SK-N-SH (cell line): ENCODE data around the gene IL11. TPM values are rescaled to one million over a fixed set of nuclear protein-coding genes. Genes with fewer than 3 reads are reported as not detected.
A peak's percentile ranks its signal among the peaks of the same experiment; 100 is the strongest.

Experiments used
- CTCF ChIA-PET: fragments of 300-600, 350-600 bp; formaldehyde crosslinking; extraction: SDS; loops from one replicate; lab custom pipeline; 2021; lab: Yijun Ruan, JAX
- POLR2A ChIA-PET: fragments of 350-600 bp; sonication (Branson Sonifier 250); formaldehyde crosslinking; extraction: SDS; loops from one replicate; lab custom pipeline; 2020; ENCODE audit warnings: antibody characterized with exemption, inconsistent platforms; lab: Yijun Ruan, JAX
- DNase-seq: peaks from one replicate; pipeline ENCODE4 v3.0.0; 2012
- H2AFZ ChIP-seq: fragments of 200-600 bp; sonication (generic); 2 replicates; pipeline ENCODE4 v1.8.1; 2016; ENCODE audit warnings: antibody characterized with exemption, mild to moderate bottlenecking, low read depth
- H3F3A ChIP-seq: fragments of 200-600 bp; sonication (generic); replicated peaks from 2 replicates; pipeline ENCODE3; 2016; ENCODE audit warnings: antibody characterized with exemption, mild to moderate bottlenecking; ENCODE audit not compliant: insufficient read depth
- H3K27ac ChIP-seq, 2 experiments: fragments of 200-500 bp in 1 of 2; fragments of 200-600 bp in 1 of 2; sonication (Bioruptor generic) in 1 of 2; sonication (generic), shearing (Covaris generic) in 1 of 2; 2 replicates each; pipeline versions ENCODE4 v1.5.1 to v1.6.1; 2014 to 2016; ENCODE audit warnings: low read depth in 2 of 2, inconsistent platforms in 1 of 2, low read length in 1 of 2, mild to moderate bottlenecking in 1 of 2, mixed read lengths in 1 of 2
- H3K27me3 ChIP-seq: fragments of 200-600 bp; sonication (generic), shearing (Covaris generic); 2 replicates; pipeline ENCODE4 v1.6.1; 2016; ENCODE audit warnings: mixed run types; ENCODE audit not compliant: insufficient read depth
- H3K36me3 ChIP-seq, 2 experiments: fragments of 200-500 bp in 1 of 2; fragments of 200-600 bp in 1 of 2; sonication (Bioruptor generic) in 1 of 2; sonication (generic) in 1 of 2; replicated peaks in 1 of 2; 2 replicates each; pipeline versions ENCODE3 to v1.5.1; 2014 to 2016; ENCODE audit warnings: low read length in 1 of 2, mild to moderate bottlenecking in 1 of 2; ENCODE audit not compliant: insufficient read depth in 2 of 2, control insufficient read depth in 1 of 2
- H3K4me1 ChIP-seq, 2 experiments: fragments of 200-500 bp in 1 of 2; fragments of 200-600 bp in 1 of 2; sonication (Bioruptor generic) in 1 of 2; sonication (generic), shearing (Covaris generic) in 1 of 2; 2 replicates each; pipeline versions ENCODE4 v1.5.1 to v1.6.1; 2014 to 2016; ENCODE audit warnings: low read depth in 1 of 2, low read length in 1 of 2, mixed run types in 1 of 2; ENCODE audit not compliant: insufficient read depth in 2 of 2, control insufficient read depth in 1 of 2
- H3K4me2 ChIP-seq: fragments of 200-600 bp; sonication (generic), shearing (Covaris generic); 2 replicates; pipeline ENCODE4 v1.6.1; 2017; ENCODE audit warnings: mixed run types
- H3K4me3 ChIP-seq, 2 experiments: fragments of 200-500 bp in 1 of 2; fragments of 200-600 bp in 1 of 2; sonication (Bioruptor generic) in 1 of 2; sonication (generic), shearing (Covaris generic) in 1 of 2; 2 replicates each; pipeline versions ENCODE4 v1.5.1 to v1.8.1; 2014 to 2016; ENCODE audit warnings: low read depth in 2 of 2, inconsistent platforms in 1 of 2, low read length in 1 of 2, mild to moderate bottlenecking in 1 of 2, mixed read lengths in 1 of 2, moderate library complexity in 1 of 2
- H3K79me2 ChIP-seq: fragments of 200-600 bp; sonication (generic); 2 replicates; pipeline ENCODE4 v1.8.1; 2017; ENCODE audit warnings: mild to moderate bottlenecking; ENCODE audit not compliant: insufficient read depth
- H3K9ac ChIP-seq: fragments of 200-600 bp; sonication (generic); 2 replicates; pipeline ENCODE4 v1.6.1; 2017; ENCODE audit warnings: mixed run types
- H3K9me2 ChIP-seq: fragments of 200-600 bp; sonication (generic); 2 replicates; pipeline ENCODE4 v1.6.1; 2017; ENCODE audit warnings: mixed run types
- H3K9me3 ChIP-seq: fragments of 200-600 bp; sonication (generic); 2 replicates; pipeline ENCODE4 v1.6.1; 2017; ENCODE audit warnings: mixed run types, mild to moderate bottlenecking, moderate library complexity
- H4K20me1 ChIP-seq: fragments of 200-600 bp; sonication (generic); 2 replicates; pipeline ENCODE4 v1.6.1; 2017; ENCODE audit warnings: mild to moderate bottlenecking, mixed run types; ENCODE audit not compliant: insufficient read depth
- CHD2 ChIP-seq: fragments of 150-350 bp; IDR thresholded peaks from 2 replicates; pipeline ENCODE4 v1.6.1; 2018; ENCODE audit warnings: low read length; ENCODE audit not compliant: partially characterized antibody
- EZH2phosphoT487 ChIP-seq: fragments of 200-600 bp; sonication (generic); IDR thresholded peaks from 2 replicates; pipeline ENCODE4 v1.6.1; 2017; ENCODE audit warnings: low read depth, mixed run types, mild to moderate bottlenecking, antibody characterized with exemption, moderate library complexity, borderline replicate concordance
- FOXJ3 ChIP-seq: sonication (generic); formaldehyde crosslinking; IDR thresholded peaks from 2 replicates; pipeline ENCODE4 v1.5.1; 2020; ENCODE audit warnings: mild to moderate bottlenecking, missing genetic modification reagents
- NFIC ChIP-seq: IDR thresholded peaks from 2 replicates; pipeline ENCODE4 v1.4.0; 2012; ENCODE audit warnings: borderline replicate concordance
- POLR2AphosphoS5 ChIP-seq: IDR thresholded peaks from 2 replicates; pipeline ENCODE4 v1.6.1; 2012; ENCODE audit warnings: low read depth, low read length
- RCOR1 ChIP-seq: fragments of 150-350 bp; IDR thresholded peaks from 2 replicates; pipeline ENCODE4 v1.6.1; 2017; ENCODE audit warnings: antibody characterized with exemption, low read length
- RFX5 ChIP-seq: IDR thresholded peaks from 2 replicates; pipeline ENCODE4 v1.6.1; 2012; ENCODE audit warnings: mild to moderate bottlenecking, improper control_type of control experiment, low read length
- YY1 ChIP-seq: IDR thresholded peaks from 2 replicates; pipeline ENCODE4 v1.4.0; 2012; ENCODE audit warnings: low read depth, mild to moderate bottlenecking
- WGBS: methylation state at CpG from one replicate; pipeline ENCODE4 v1.1.6; 2017; ENCODE audit warnings: low lambda C conversion rate; 5-methylcytosine and 5-hydroxymethylcytosine counted together
- polyA plus RNA-seq, 3 experiments: library from polyadenylated mRNA; depleted of rRNA; stranded (reverse); fragments of >200 nt; gene quantifications; 2 replicates each; pipeline ENCODE4 v1.2.3, GENCODE V29; 2012
- TF ChIP-seq, protein P1 (sequence below): fragments of 150-350 bp; IDR thresholded peaks from 2 replicates; pipeline ENCODE4 v1.6.1; 2017; ENCODE audit warnings: antibody characterized with exemption, low read length, low read depth, borderline replicate concordance
- TF ChIP-seq, protein P2 (sequence below): IDR thresholded peaks from 2 replicates; pipeline ENCODE4 v1.4.0; 2012; ENCODE audit warnings: low read depth
- TF ChIP-seq, protein P3 (sequence below): fragments of 200-600 bp; sonication (generic); IDR thresholded peaks from 2 replicates; pipeline ENCODE4 v1.6.1; 2017; ENCODE audit warnings: antibody characterized with exemption, mild to moderate bottlenecking, moderate library complexity

Gene IL11
- polyA plus RNA-seq, 1 of the 3 experiments (the other 2 are of a cell fraction), result 13.2 TPM

DNA sequence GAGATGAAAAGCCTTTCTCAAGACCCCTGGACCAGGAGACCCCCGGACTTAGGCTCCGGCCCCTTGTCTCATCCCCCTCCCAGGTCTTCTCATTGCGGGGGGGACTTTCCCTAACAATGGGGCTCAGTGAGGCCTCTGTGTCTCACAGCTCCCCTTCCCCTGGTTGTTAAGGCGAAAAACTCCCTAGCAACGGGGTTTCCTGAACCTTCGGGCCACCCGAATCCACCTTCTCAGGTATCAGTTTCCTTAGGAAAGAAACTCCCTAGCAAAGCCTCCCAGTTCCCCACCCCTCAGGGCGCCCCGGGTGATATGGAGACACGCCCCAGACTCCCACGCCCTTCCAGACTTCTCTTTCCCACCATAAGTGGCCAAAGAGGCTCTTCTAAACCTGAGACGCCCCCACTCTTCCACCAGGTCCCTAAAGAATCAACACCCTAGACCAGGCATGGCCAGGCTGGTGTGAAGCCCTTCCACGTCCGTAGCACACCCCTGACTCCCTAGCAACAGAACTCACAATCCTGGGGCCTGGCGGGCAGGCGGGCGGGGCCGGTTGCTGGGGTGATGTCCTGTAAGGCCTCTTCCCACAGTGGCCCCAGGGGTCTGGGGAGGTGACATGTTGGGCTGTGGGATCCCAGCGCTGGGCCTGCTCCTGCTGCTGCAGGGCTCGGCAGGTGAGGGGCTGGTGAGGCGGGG, 6.1 kb upstream of the IL11 start, which contains the start of gene TMEM190:
Gene TMEM190 (plus strand): TSS at position 586 of the 693 bp plus-strand sequence. CDS start 28 bp downstream, at position 614.
- H2AFZ ChIP-seq, result no peak within 1 kb of the TSS
- no peaks in the 10 kb centered on the region for H3K79me2 ChIP-seq
- WGBS, result 83% methylated on average over 20 of the region's 21 CpGs
- no peaks in the 10 kb centered on the region for H3K9me3 ChIP-seq
- H3F3A ChIP-seq, result peaks cover 11% of the 10 kb centered on the region
- no peaks in the 10 kb centered on the region for H3K27me3 ChIP-seq
- no peak within 1 kb of the TSS for H3K9ac ChIP-seq
- no peaks in the 10 kb centered on the region for H3K9me2 ChIP-seq
- H4K20me1 ChIP-seq, result no peaks in the 10 kb centered on the region
- H3K4me1 ChIP-seq, result peaks cover 19 to 22% of the 10 kb centered on the region in 2 experiments; a peak in 3 of 4 replicates
- H3K4me3 ChIP-seq, result no peak within 1 kb of the TSS
- DNase-seq, result peak; percentile 32
- TF ChIP-seq RFX5 (no peak), EZH2phosphoT487 (no peak), POLR2AphosphoS5 (no peak), CHD2 (no peak), NFIC (no peak), YY1 (no peak), RCOR1 (no peak), FOXJ3 (no peak)
- TF ChIP-seq, protein P1, sequence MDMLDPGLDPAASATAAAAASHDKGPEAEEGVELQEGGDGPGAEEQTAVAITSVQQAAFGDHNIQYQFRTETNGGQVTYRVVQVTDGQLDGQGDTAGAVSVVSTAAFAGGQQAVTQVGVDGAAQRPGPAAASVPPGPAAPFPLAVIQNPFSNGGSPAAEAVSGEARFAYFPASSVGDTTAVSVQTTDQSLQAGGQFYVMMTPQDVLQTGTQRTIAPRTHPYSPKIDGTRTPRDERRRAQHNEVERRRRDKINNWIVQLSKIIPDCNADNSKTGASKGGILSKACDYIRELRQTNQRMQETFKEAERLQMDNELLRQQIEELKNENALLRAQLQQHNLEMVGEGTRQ, result no peak
- TF ChIP-seq, protein P2, sequence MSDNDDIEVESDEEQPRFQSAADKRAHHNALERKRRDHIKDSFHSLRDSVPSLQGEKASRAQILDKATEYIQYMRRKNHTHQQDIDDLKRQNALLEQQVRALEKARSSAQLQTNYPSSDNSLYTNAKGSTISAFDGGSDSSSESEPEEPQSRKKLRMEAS, result no peak
- TF ChIP-seq, protein P3, sequence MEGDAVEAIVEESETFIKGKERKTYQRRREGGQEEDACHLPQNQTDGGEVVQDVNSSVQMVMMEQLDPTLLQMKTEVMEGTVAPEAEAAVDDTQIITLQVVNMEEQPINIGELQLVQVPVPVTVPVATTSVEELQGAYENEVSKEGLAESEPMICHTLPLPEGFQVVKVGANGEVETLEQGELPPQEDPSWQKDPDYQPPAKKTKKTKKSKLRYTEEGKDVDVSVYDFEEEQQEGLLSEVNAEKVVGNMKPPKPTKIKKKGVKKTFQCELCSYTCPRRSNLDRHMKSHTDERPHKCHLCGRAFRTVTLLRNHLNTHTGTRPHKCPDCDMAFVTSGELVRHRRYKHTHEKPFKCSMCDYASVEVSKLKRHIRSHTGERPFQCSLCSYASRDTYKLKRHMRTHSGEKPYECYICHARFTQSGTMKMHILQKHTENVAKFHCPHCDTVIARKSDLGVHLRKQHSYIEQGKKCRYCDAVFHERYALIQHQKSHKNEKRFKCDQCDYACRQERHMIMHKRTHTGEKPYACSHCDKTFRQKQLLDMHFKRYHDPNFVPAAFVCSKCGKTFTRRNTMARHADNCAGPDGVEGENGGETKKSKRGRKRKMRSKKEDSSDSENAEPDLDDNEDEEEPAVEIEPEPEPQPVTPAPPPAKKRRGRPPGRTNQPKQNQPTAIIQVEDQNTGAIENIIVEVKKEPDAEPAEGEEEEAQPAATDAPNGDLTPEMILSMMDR, result no peak
- no peak within 1 kb of the TSS for H3K4me2 ChIP-seq
- H3K27ac ChIP-seq, result no peak within 1 kb of the TSS
- H3K36me3 ChIP-seq, result no peaks in the 10 kb centered on the region
- ChIA-PET POLR2A (interaction anchor here (1.2 kb wide), 1 partner anchor 37 kb away, joined by 3 read pairs; the partner anchor contains the start of gene KMT5C), CTCF (interaction anchor here (1.1 kb wide), 1 partner anchor 74 kb away, joined by 7 read pairs; no protein-coding TSS in a partner anchor)
